NCI-H1694 (cell line): ENCODE measurements around the gene CDCA5.
"Not testable (repeated sequence)": the region's sequence is repeated elsewhere in the genome, so short reads cannot be mapped to it uniquely, and the experiment has no call there.

Experiments used
- DNase-seq: peaks from one replicate; lab custom pipeline; 2025; lab: John Stamatoyannopoulos, UW

Gene CDCA5

GRCh38 chr11:65118891-65119669 is 35.2 kb upstream of the CDCA5 start:
- not testable (repeated sequence) for DNase-seq

- DNase-seq, result no peak
Observed at GRCh38 chr11:65118097-65118837, 34.4 kb upstream of the CDCA5 start.

- DNase-seq, result peak; percentile 95
Observed at GRCh38 chr11:65117206-65118096, 33.6 kb upstream of the CDCA5 start, which contains the start of gene ZNHIT2. ZNHIT2 (minus strand) TSS chr11:65117701; CDS start chr11:65117653, 48 bp downstream.

GRCh38 chr11:65116370-65117205 is 32.7 kb upstream of the CDCA5 start:
- no peak for DNase-seq

- DNase-seq, result no peak
Observed at GRCh38 chr11:65115361-65116082, 31.7 kb upstream of the CDCA5 start.

GRCh38 chr11:65114538-65115171 is 30.8 kb upstream of the CDCA5 start:
- no peak for DNase-seq

GRCh38 chr11:65113839-65114238 is 30.0 kb upstream of the CDCA5 start:
- DNase-seq, result no peak

GRCh38 chr11:65113361-65113756 is 29.5 kb upstream of the CDCA5 start:
- DNase-seq, result no peak

GRCh38 chr11:65112546-65113360 is 28.9 kb upstream of the CDCA5 start:
- DNase-seq, result peak; percentile 29

- peak; percentile 73 for DNase-seq
Observed at GRCh38 chr11:65111744-65112545, 28.1 kb upstream of the CDCA5 start, which contains the start of gene TM7SF2. TM7SF2 (plus strand) TSS chr11:65111872; CDS start chr11:65112016, 144 bp downstream.

- no peak for DNase-seq
Observed at GRCh38 chr11:65111159-65111743, 27.4 kb upstream of the CDCA5 start.

GRCh38 chr11:65110354-65110861 is 26.6 kb upstream of the CDCA5 start:
- DNase-seq, result peak; percentile 78

- DNase-seq, result no peak
Observed at GRCh38 chr11:65109231-65110198, 25.7 kb upstream of the CDCA5 start.

- DNase-seq, result no peak
Observed at GRCh38 chr11:65108469-65109123, 24.8 kb upstream of the CDCA5 start.

- DNase-seq, result no peak
Observed at GRCh38 chr11:65107751-65108468, 24.1 kb upstream of the CDCA5 start.
